Urinary bladder (tissue), 4 donors: ENCODE data around the gene CORIN. TPM values are rescaled to one million over a fixed set of nuclear protein-coding genes. Genes with fewer than 3 reads are reported as not detected.
"Not testable (repeated sequence)": the region's sequence is repeated elsewhere in the genome, so short reads cannot be mapped to it uniquely, and the experiment has no call there.

ENCODE experiments used
- DNase-seq: peaks from one replicate; pipeline ENCODE4 v3.0.0-alpha.2; 2015; ENCODE audit errors: extremely low spot score
- H3K27ac ChIP-seq: one replicate; pipeline ENCODE4 v1.5.1; 2013; ENCODE audit warnings: low read depth, mild to moderate bottlenecking, moderate library complexity
- H3K36me3 ChIP-seq: one replicate; pipeline ENCODE4 v1.6.1; 2013; ENCODE audit warnings: mild to moderate bottlenecking, moderate library complexity; ENCODE audit not compliant: insufficient read depth
- H3K4me1 ChIP-seq: one replicate; pipeline ENCODE4 v1.6.1; 2013; ENCODE audit warnings: mild to moderate bottlenecking, moderate library complexity; ENCODE audit not compliant: insufficient read depth
- H3K4me3 ChIP-seq: one replicate; pipeline ENCODE4 v1.5.1; 2013; ENCODE audit warnings: low read depth, low read length
- WGBS: extraction: QIAGEN DNeasy Blood & Tissue Kit; methylation state at CpG from one replicate; pipeline ENCODE4 v1.1.7; 2013; 5-methylcytosine and 5-hydroxymethylcytosine counted together
- polyA plus RNA-seq: library from polyadenylated mRNA; stranded (reverse); fragments of 200-250 nt; gene quantifications from one replicate; pipeline ENCODE4 v1.2.3, GENCODE V29; 2013
- total RNA-seq: library from RNA; depleted of rRNA; stranded (reverse); fragments of >200 nt; gene quantifications from one replicate; pipeline ENCODE4 v1.2.3, GENCODE V29; 2014
- donor health status: healthy with polysubstance abuse.
- donor health status: healthy.

The CORIN gene
- total and polyA plus RNA-seq, 2 donors = 8.6 to 20.9 TPM

- Histone ChIP-seq H3K4me3 (no peak overlapping the region), H3K36me3 (no peaks in the 10 kb centered on the region), H3K4me1 (no peaks in the 10 kb centered on the region), H3K27ac (no peak overlapping the region)
- WGBS = 82% methylated on average over 3 of the region's 3 CpGs
- DNase-seq = no peak
Observed at GRCh38 chr4:47698837-47699236, 139.0 kb downstream of the CORIN start.

GRCh38 chr4:47696823-47697222 is 141.0 kb downstream of the CORIN start:
- Histone ChIP-seq H3K27ac (no peak overlapping the region), H3K4me3 (no peak overlapping the region), H3K4me1 (no peaks in the 10 kb centered on the region), H3K36me3 (no peaks in the 10 kb centered on the region)
- no peak for DNase-seq
- 78% methylated on average over 6 of the region's 6 CpGs for WGBS

- WGBS = 45% methylated on average over 1 of the region's 1 CpG
- H3K4me1 ChIP-seq = no peaks in the 10 kb centered on the region
- no peaks in the 10 kb centered on the region for H3K36me3 ChIP-seq
- no peak overlapping the region for H3K4me3 ChIP-seq
- DNase-seq = no peak
- H3K27ac ChIP-seq = no peak overlapping the region
Observed at GRCh38 chr4:47695260-47695659, 142.6 kb downstream of the CORIN start.

GRCh38 chr4:47694322-47694721 is 143.5 kb downstream of the CORIN start:
- no peak overlapping the region for H3K4me3 ChIP-seq
- 97% methylated on average over 1 of the region's 1 CpG for WGBS
- H3K4me1 ChIP-seq = no peaks in the 10 kb centered on the region
- DNase-seq = no peak
- no peak overlapping the region for H3K27ac ChIP-seq
- H3K36me3 ChIP-seq = no peaks in the 10 kb centered on the region

GRCh38 chr4:47692691-47693090 is 145.2 kb downstream of the CORIN start:
- WGBS = 59% methylated on average over 7 of the region's 7 CpGs
- no peak for DNase-seq
- H3K27ac ChIP-seq = no peak overlapping the region
- H3K36me3 ChIP-seq = no peaks in the 10 kb centered on the region
- H3K4me3 ChIP-seq = no peak overlapping the region
- no peaks in the 10 kb centered on the region for H3K4me1 ChIP-seq

GRCh38 chr4:47691757-47692383 is 146.0 kb downstream of the CORIN start:
- H3K27ac ChIP-seq, H3K4me1 ChIP-seq, H3K4me3 ChIP-seq, DNase-seq, H3K36me3 ChIP-seq: not testable (repeated sequence)
- WGBS = 75% methylated on average over 1 of the region's 1 CpG

GRCh38 chr4:47690611-47691010 is 147.3 kb downstream of the CORIN start:
- Histone ChIP-seq H3K4me1 (no peaks in the 10 kb centered on the region), H3K27ac (no peak overlapping the region), H3K4me3 (no peak overlapping the region), H3K36me3 (no peaks in the 10 kb centered on the region)
- 78% methylated on average over 3 of the region's 3 CpGs for WGBS
- no peak for DNase-seq

- no peaks in the 10 kb centered on the region for H3K36me3 ChIP-seq
- no peaks in the 10 kb centered on the region for H3K4me1 ChIP-seq
- no peak for DNase-seq
- WGBS = 50% methylated on average over 9 of the region's 9 CpGs
- no peak overlapping the region for H3K4me3 ChIP-seq
- no peak overlapping the region for H3K27ac ChIP-seq
Observed at GRCh38 chr4:47686294-47686872, 151.5 kb downstream of the CORIN start.

- no peak for DNase-seq
- H3K4me3 ChIP-seq = no peak overlapping the region
- no peaks in the 10 kb centered on the region for H3K36me3 ChIP-seq
- WGBS = 91% methylated on average over 2 of the region's 2 CpGs
- no peaks in the 10 kb centered on the region for H3K4me1 ChIP-seq
- H3K27ac ChIP-seq = no peak overlapping the region
Observed at GRCh38 chr4:47675806-47676205, 162.1 kb downstream of the CORIN start.

GRCh38 chr4:47674144-47674543 is 163.7 kb downstream of the CORIN start:
- DNase-seq = no peak
- Histone ChIP-seq H3K4me3 (no peak overlapping the region), H3K27ac (no peak overlapping the region), H3K4me1 (no peaks in the 10 kb centered on the region), H3K36me3 (no peaks in the 10 kb centered on the region)
- WGBS = 61% methylated on average over 4 of the region's 4 CpGs

- over 99% methylated on average over 3 of the region's 3 CpGs for WGBS
- Histone ChIP-seq H3K36me3 (no peaks in the 10 kb centered on the region), H3K4me1 (no peaks in the 10 kb centered on the region), H3K4me3 (no peak overlapping the region), H3K27ac (no peak overlapping the region)
- DNase-seq = no peak
Observed at GRCh38 chr4:47672696-47673095, 165.2 kb downstream of the CORIN start.

GRCh38 chr4:47669946-47670345 is 167.9 kb downstream of the CORIN start:
- no peaks in the 10 kb centered on the region for H3K4me1 ChIP-seq
- no peak overlapping the region for H3K27ac ChIP-seq
- H3K4me3 ChIP-seq = no peak overlapping the region
- no peak for DNase-seq
- WGBS = 63% methylated on average over 5 of the region's 5 CpGs
- H3K36me3 ChIP-seq = no peaks in the 10 kb centered on the region

- Histone ChIP-seq H3K27ac (no peak overlapping the region), H3K4me3 (no peak overlapping the region), H3K4me1 (no peaks in the 10 kb centered on the region), H3K36me3 (no peaks in the 10 kb centered on the region)
- no peak for DNase-seq
- WGBS = 33% methylated on average over 11 of the region's 11 CpGs
Observed at GRCh38 chr4:47668810-47669408, 169.0 kb downstream of the CORIN start.

GRCh38 chr4:47668256-47668655 is 169.6 kb downstream of the CORIN start:
- H3K4me3 ChIP-seq = no peak overlapping the region
- no peaks in the 10 kb centered on the region for H3K36me3 ChIP-seq
- no peaks in the 10 kb centered on the region for H3K4me1 ChIP-seq
- 79% methylated on average over 2 of the region's 2 CpGs for WGBS
- H3K27ac ChIP-seq = no peak overlapping the region
- no peak for DNase-seq
